Activated CD8-positive, alpha-beta memory T cell treated with anti-CD3 and anti-CD28 coated beads, Interleukin-2, amount 50 U/mL, for 1 hour (primary cell): ENCODE results near the gene HACL1.
A peak's percentile ranks its signal among the peaks of the same experiment; 100 is the strongest.
"Not testable (repeated sequence)": the region's sequence is repeated elsewhere in the genome, so short reads cannot be mapped to it uniquely, and the experiment has no call there.

Source experiments
- DNase-seq: peaks from one replicate; pipeline ENCODE4 v3.0.0-alpha.2; 2020; ENCODE audit errors: extremely low read depth

Gene HACL1

GRCh38 chr3:15579051-15579450 is 22.3 kb downstream of the HACL1 start:
- DNase-seq, result no peak

DNA sequence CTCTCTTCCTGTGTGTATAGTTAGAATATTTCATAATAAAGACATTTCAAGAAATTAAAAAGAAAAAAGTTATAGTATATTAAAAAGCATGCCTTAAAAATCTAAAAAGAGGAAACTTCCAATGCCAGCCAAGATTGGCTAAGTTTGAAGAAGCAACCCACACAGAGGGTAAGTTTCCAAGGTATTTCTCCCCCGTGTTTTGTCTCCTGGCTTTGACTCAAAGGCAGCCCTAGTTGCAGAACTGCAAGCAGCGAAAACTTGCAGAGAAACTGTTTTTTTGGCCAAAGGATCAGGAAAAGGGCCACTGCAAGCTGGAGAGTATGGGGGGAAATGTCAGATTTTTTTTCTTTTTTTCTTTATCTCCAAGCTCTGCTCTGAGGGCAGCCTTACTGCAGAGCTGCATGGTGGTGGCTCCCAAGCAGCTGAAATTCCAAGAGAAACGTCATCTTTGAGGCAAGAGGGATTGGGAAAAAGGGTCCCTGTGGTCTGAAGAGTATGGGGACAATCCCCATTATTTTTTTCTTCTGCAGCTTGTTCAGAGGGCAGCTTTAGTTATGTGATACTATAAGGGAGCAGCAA is 23.0 kb downstream of the HACL1 start:
- DNase-seq, result no peak

DNA sequence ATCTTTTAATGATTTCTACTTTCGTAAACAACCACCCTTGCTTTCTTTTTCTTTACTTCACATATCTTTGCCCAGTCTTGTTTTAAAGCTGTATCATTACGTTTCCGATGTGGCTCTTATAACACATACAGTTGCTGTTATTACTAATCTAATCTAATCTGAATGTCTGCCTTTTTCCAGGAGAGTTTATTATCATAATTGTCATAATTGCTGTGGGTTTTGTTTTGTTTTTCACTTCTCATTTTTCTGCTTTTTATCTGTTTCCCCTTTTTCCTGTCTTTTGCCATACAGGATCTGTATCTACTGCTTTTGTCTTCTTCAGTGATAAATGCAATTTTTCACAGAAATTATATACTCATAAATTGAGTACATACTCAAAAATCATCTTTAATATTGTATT is 24.9 kb downstream of the HACL1 start:
- DNase-seq, result no peak

DNA sequence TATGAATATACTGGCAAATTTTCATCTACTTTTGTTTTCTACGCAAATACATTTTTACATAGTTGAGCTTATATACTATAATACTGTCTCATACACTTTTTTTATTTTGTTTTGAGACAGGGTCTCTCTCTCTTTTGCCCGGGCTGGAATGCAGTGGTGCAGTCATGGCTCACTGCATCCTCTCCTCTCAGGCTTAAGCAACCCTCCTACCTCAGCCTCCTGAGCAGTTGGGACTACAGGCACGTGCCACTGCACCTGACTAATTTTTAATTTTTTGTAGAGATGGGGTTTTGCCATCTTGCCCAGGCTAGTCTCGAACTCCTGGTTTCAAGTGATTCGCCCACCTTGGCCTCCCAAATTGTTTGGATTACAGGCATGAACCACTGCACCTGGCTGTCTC is 25.9 kb downstream of the HACL1 start:
- DNase-seq, result no peak

- DNase-seq, result no peak
Observed at GRCh38 chr3:15572138-15572537, 29.2 kb downstream of the HACL1 start.

DNA sequence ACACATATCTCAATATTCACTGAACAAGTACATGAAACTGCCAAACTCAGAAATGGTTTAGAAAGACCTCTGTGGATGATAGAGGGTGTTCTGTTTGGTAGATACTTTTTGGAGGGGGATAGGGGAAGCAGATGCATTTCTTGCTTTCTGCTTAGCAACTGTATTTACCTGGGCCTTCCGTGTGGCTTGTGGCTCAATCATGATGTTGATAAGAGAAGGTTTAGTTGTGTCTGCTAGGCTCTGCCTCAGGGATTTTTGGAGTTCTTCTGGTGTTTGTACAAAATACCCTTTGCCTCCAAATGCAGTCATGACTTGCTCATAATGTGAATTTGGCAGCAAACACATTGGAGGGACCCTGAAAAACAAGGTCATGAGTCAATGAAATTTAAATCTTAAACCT is 38.2 kb downstream of the HACL1 start:
- DNase-seq, result no peak

DNA sequence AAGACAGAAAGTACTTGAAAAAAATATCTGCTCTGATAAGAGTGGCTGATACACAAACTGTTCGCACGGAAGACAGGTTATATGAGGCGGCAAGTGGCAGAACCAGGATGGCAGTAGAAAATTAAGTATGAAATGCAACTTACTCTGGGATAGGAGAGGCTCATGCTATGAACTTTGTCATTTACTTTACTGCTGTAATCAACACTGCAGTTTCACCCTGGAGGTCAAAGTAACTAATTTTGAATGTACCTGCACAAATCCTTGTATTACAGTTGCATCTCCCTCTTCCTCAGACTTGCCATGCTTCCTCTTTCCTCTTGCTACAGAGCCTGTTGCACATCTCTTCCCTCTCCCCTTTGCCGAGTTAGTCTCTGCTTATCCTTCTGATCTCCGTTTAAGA is 38.8 kb downstream of the HACL1 start:
- no peak for DNase-seq

GRCh38 chr3:15558581-15558980 is 42.8 kb downstream of the HACL1 start:
- no peak for DNase-seq

DNA sequence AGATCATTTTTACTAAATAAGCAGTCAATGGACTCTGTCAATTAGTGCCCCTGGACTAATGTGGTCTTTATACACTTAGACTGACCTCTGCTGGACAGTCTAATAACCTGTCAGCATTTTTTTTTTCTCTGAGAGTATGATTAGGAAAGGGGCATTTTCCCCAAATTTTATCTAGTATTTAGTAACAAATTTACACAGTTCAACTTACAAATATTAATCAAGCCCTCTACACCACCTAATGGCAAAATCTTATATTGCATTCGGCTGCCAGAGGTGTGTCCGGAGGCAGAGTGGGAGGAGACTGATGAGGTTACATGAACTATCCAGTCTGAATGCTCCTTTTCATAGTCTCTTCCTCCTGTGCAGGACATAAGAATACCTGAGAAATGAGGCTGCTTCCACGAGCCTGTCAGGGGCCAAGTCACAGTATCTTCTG is 43.8 kb downstream of the HACL1 start:
- DNase-seq, result peak; percentile 8

GRCh38 chr3:15556512-15556911 is 44.9 kb downstream of the HACL1 start:
- DNase-seq, result no peak

DNA sequence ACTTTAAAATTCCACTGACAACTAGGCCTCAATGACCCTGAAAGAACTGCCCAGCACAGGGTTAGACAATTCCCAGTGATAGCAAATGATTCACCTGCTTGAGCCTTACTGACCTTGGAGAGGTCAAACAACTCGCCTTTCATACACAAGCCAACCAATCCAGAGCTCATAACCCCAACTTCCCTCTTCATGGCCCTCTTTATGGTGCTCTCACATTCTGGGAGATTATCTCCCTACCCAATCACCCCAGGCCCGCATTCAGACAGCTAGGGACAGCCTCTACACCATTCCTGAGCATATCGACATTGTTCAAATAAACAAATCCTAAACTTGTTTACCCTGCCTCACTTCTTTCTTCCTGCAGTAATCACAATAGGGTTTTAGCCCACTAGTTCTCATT is 47.6 kb downstream of the HACL1 start:
- DNase-seq, result no peak

DNA sequence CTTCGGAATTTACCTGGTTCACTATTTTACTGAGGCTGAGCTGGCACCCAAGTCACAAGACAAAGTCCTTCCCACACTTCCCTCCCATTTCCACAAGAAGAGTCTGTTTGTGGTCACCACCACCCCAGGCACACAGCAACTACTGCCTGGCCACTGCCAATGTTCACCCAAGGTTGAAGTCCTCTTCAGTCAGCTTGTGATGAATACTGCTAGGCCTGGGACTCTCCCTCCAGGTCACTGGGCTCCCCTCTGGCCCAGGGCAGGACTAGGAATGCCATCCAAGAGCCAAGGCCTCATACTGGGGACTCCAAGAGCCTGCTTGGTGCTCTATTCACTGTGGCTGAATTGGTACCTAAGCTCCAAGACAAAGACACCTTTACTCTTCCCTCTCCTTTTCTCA is 49.5 kb downstream of the HACL1 start:
- no peak for DNase-seq

- no peak for DNase-seq
Observed at GRCh38 chr3:15549846-15550245, 51.5 kb downstream of the HACL1 start.

DNA sequence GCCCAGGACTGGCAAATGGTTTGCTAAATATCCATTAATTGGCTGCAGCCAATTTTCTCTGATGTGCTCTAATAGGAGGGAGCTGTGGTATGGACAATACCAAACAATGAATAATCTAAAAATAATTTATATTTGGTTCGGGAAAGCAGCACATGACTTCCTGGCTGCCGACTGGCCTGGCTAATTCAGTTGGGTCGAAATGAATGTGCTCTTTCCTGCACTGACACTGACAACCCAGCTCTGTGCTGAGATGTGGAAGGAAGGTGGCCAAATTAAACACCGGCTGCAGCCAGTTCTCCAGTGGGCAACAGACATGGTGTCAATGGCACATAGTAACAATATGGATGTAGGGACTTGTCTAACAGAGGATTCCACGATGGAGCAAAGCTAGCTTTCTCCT is 58.8 kb downstream of the HACL1 start:
- DNase-seq, result no peak

- DNase-seq, result no peak
Observed at GRCh38 chr3:15541371-15541770, 60.0 kb downstream of the HACL1 start.

- no peak for DNase-seq
Observed at GRCh38 chr3:15539066-15539465, 62.3 kb downstream of the HACL1 start.

- DNase-seq, result no peak
Observed at GRCh38 chr3:15538345-15538744, 63.0 kb downstream of the HACL1 start.

- no peak for DNase-seq
Observed at GRCh38 chr3:15536856-15537255, 64.5 kb downstream of the HACL1 start.

DNA sequence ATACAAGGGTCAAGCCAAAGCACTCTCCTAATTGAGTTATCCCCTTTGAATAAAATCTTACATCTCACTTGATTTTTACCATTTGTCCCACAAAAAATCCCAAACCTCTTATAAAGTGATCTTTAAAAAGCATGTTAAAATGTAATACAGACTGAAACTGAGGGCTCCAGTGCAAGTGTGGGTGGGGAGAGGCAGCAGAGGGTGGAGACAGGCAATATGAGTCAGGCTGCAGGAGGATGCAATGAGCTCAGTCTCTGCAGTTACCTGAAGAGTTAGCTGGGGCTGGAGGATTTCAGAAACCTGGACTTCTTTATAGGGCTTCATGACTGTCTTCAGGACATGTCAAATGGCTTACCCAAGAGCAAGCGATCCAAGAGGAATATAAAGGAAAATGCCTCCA is 65.6 kb downstream of the HACL1 start:
- DNase-seq, result no peak

- not testable (repeated sequence) for DNase-seq
Observed at GRCh38 chr3:15532614-15533013, 68.8 kb downstream of the HACL1 start.

- no peak for DNase-seq
Observed at GRCh38 chr3:15531346-15531745, 70.0 kb downstream of the HACL1 start.

DNA sequence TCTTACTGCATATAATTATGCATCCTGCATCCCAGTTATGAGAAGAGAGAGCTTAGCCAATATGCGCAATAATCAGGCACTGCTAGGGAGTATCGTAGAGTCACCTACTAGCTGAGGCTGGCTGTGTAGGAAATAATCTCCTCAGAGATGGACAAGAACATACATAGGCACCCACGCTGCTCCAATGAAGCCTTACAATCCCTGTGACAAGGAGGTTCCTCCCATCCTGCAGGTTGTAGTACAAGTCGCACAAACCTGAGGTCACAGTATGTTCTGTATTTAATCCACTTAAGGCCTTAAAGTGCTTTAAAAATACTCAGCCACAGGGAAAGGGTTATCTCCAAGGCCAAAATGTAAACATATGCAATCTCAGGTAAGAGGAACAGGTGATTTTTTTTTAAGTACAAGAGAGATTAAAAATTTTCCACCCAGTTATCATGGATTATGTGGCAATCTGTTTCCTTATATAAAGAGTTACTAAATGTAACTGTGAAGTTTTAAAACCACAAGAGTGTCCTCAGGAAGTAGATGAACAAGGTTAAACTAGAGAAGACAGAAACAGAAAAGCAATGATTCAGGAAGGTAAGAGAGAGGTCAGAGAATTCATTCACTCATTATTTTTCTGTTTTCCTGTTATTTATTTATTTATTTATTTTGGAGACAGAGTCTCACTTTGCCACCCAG is 72.4 kb downstream of the HACL1 start:
- DNase-seq, result no peak

DNA sequence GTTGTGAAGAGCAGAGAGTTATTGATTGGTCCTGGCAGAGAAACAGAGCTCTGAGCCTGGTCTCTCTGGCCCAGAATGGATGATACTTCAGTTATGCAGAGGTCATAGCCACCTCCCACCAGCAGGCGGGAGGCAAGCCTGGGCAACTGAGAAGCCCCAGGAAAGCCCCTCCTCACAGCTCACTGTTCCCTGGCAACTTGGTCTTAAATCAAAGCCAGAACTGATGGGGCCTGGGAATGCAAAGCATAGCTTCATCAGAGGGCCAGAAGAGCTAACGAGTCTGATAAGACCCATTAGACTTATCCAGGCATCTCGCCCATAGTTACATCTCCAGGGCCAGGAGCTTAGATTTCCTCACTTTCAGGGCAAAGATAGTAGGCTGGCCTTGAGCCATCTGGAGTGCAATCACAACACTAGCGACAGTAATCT is 74.3 kb downstream of the HACL1 start:
- no peak for DNase-seq

DNA sequence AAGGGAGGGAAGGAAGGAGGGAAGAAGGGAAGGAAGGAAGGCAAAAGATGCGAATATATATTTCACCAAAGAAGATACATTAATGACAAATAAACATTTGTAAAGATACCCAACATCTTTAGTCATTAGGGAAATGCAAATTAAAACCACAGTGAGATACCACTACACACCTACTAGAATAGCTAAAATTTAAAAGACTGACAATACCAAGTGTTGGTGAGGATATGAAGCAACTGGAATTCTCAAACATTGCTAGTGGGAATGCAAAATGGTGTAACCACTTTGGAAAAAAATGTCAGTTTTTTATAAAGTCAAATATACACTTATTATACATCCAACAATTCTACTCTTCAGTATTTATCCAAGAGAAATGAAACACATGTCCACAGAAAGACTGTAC is 75.6 kb downstream of the HACL1 start:
- DNase-seq, result no peak
